Activated CD4-positive, alpha-beta memory T cell treated with anti-CD3 and anti-CD28 coated beads, Interleukin-2, amount 10 ng/mL, durations not matched to agents 7 days and 5 days (primary cell): ENCODE data around the gene RANBP17. TPM values are rescaled to one million over a fixed set of nuclear protein-coding genes. Genes with fewer than 3 reads are reported as not detected.

Source experiments
- total RNA-seq, 2 experiments: library from RNA; stranded (reverse); gene quantifications; one replicate each; pipeline ENCODE4 v1.2.3, GENCODE V29; 2021

Gene RANBP17
- total RNA-seq, 2 experiments from 2014 or later = not detected

Other genes starting within 250 kb of the RANBP17 start
- not detected for gene GABRP, start 78.3 kb upstream of the RANBP17 start, total RNA-seq